NCI-H526 treated with DMSO at 0.1 percent for 48 hours (cell line): ENCODE measurements around the gene TBP.

Source experiments
- DNase-seq: peaks from one replicate; lab custom pipeline; 2025; lab: John Stamatoyannopoulos, UW

TBP gene

DNA sequence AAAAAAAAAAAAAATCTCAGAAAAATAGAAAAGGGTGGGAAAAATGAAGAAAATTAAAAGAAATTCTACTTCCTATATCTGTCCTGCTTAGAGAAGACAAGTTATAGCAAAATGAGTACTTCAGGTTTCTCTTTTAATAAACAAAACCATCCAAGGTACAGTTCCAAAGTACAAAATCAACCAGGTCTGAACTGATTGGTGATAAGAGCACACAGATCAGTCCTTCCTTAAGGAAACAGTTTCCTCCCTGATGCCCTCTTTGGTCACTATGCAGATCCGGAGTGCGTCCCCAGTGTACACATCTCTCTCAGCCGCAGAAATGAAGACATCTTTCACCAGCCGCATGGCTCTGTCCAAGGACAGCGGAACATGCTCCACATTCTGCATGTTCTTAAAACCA, 19.2 kb upstream of the TBP start:
- no peak for DNase-seq

DNA sequence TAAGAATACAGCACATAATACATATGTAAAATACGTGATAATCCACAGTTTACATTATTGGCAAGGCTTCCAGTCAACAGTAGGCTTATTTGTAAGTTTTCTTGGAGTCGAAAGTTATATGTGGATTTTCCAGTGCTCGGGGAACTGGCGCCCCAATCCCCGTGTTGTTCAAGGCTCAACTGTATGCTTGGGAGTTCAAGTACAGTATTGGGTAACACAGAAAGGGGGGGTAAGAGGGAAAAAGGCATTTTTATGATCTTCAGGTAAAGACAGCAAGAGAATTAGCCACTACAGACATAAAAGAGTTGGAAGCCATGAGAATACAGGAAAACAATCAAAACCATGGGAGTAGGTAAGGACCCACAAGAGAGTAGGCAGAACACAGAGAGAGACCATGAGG, 17.5 kb upstream of the TBP start:
- no peak for DNase-seq

DNA sequence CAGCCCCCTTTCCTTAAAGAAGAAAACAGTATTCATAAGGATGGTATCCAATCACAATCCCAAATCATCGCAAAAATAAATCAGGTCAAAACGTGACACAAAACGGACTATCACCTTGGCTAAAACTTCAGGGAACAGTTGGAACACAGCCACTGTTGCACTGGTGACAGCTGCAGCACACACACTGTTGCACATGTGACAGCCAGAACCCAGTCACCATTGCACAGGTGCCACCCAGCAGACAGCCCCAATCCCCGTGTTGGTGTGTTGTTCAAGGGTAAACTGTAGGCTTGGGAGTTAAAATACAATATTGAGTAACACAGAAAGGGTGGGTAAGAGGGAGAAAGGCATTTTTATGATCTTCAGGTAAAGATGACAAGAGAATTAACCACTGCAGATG, 16.8 kb upstream of the TBP start:
- no peak for DNase-seq

DNA sequence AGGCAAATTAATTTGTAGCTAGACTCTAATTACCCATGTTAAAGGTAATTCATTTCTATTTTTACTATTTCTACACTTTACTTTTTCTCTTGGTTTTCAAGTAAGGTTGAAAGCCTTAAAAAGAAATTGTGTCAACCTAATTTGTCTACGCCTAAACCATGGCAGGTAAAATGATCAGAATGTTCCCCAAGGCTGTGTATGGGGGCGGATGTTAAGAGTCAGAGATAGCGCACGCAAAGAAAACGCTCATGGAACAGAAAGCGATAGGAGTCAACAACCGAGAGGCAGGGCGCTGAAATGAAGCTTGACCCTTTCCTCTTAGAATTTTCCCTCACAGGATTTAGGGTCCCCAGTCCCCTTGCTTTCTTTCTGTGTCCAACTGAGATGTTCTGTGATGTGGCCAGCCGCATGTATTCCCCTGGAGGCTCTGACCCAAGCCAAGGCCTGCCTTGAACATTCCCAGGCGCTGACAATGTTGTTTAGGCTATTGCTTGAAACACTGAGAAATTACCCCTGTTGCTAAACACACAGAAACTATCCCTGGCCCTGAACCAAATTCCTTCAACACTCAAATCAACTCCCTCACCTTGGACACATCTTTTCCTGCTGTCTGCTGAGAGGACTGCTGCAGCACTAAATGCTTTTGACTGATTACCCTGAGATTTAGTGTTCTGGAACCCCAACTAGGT, 12.0 kb upstream of the TBP start:
- DNase-seq: no peak

DNA sequence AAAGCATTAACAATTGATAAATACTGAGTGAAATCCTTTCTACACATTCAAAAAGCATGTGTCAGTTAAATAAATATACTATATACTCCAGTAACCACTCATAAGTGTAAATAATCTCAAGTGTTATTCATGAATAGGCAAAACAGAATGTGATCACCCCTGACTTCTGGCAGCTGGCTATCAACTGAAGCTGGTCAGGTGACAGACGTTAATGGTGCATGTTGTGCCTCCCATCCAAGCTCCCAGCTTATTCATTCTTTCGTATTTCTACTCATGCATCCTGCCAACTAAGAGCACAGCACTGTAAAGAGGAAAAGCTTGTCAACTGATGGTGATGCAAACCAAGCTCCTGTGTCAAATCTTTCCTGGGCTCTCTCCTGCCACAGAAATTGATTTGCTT, 8.8 kb upstream of the TBP start:
- DNase-seq: peak; percentile 88

DNA sequence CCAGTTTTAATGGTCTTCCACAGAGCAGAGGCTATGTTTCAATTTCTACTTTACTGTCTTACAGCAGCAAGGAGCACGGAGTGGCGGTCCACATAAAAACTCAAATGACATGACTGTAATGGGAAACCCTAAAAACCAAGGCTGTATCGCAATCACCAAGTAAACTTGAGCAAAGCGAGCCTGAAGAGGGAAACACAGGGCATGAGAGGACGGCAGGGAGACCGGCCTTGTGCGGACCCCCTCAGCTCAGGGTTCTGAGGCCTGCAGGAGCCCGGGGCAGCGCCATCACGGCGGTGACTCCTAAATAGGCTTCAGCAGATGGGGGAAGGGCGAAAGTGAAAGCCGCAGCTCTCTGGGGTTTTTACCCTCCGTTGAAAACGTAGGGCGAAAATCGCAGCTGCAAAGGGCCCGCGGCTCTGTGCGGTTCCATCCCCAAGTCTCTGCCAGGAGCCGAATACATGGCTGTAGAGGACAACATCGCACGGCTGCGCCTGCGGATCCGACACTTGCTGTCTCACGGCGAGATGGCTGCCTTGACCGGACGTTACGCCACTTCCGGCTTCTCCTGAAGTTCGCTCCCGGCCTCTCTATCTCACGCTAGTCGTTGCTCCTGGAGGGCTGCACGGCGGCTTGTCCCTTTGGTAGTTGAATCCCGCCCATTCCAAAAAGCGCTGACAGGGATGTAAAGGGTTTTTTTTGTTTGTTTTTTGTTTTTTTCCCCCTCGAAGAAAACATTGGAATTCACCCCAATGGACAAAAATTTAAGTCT, 1.2 kb upstream of the TBP start, which contains the start of gene PSMB1:
Gene PSMB1 (minus strand): TSS at position 543 of the 769 bp plus-strand sequence. CDS start 65 bp downstream, at position 478.
- DNase-seq: peak; percentile 83

DNA sequence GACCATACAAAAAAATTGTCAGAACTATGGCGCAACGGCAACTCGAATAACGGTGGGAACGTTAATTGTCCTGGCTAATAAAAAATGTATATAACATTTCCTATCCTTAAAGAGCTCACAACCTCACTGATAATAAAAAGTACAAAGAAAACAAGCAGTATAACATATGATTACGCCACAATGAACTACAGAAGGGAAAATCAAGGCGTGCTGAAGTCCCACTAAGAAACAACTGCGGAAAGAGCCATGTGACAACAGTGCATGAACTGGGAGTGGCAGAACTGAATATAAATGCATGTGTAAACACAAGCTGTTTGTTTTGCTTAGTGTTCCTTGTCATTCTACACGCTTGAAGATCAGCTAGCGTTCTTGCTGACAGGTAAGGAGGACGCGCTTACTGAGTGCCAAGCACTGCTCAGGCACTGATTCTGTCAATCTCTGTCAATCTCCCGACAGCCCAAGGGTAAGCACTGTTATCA, 596 bp upstream of the TBP start:
- DNase-seq: peak; percentile 83

DNA sequence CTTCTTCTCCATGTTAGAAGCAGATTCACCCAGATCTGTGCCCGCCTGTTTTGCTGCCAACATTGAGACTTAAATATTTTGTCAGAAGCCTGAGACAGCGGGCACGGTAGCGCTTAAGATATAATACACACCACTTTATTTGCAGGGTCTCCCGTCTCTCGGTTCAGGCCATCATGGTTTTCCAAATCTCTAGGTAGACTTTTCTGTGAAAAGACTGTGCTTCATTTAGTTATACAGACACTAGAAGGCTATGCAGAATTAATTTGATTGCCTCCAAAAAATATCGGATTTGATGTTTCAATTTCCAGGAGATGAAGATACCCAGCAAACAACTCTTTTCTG, 598 bp downstream of the TBP start:
- DNase-seq: no peak

DNA sequence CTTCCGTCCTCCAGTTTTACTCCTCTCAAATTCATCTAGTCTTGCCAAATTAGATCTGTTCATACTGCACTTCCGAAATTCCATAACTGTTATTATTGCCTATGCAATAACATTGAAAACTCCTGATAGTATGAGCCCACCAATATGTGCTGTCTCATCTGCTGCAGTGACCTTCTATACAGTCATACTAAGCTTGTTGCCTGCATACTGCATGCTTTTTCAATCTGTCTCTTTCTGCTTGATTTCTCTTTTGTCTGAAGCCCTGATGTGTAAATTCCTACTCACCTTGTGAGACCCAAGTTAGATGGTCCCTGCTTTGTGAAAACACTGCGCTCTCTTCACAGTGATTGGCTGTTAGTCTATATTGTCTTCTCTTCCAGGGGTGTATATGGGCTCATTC, 1.1 kb downstream of the TBP start:
- no peak for DNase-seq

DNA sequence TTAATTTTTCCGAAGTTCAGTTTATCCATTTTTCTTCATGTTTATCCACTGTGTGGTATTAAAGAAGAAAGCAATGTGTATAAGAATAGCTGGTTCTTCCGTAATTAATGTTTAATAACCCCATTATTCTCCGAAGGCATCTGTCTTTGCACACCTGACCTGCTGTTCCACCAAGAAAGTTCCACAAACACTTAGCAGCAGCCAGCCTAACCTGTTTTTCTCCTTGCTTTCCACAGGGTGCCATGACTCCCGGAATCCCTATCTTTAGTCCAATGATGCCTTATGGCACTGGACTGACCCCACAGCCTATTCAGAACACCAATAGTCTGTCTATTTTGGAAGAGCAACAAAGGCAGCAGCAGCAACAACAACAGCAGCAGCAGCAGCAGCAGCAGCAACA, 7.4 kb downstream of the TBP start:
- DNase-seq: no peak

DNA sequence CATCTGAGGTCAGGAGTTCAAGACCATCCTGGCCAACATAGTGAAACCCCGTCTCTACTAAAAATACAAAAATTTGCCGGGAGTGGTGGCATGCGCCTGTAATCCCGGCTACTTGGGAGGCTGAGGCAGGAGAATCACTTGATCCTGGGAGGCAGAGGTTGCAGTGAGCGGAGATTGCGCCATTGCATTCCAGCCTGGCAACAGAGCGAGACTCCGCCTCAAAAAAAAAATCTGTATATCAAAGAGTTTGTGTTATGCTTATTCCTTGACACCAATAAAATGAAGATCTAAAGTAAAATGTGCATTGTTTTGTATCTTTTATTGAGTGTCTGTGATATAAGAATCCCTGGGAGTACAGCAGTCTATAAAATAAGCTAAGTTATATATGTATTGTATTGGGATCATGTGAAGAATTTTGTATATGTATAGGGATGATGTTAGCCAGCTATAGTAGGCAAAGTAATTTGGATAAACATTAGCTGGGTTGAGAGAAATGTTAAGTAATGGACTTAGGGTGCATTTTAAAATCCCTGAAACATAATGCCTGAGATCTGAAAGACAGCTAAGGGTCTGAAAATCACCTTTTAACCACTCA, 10.9 kb downstream of the TBP start:
- DNase-seq: no peak

DNA sequence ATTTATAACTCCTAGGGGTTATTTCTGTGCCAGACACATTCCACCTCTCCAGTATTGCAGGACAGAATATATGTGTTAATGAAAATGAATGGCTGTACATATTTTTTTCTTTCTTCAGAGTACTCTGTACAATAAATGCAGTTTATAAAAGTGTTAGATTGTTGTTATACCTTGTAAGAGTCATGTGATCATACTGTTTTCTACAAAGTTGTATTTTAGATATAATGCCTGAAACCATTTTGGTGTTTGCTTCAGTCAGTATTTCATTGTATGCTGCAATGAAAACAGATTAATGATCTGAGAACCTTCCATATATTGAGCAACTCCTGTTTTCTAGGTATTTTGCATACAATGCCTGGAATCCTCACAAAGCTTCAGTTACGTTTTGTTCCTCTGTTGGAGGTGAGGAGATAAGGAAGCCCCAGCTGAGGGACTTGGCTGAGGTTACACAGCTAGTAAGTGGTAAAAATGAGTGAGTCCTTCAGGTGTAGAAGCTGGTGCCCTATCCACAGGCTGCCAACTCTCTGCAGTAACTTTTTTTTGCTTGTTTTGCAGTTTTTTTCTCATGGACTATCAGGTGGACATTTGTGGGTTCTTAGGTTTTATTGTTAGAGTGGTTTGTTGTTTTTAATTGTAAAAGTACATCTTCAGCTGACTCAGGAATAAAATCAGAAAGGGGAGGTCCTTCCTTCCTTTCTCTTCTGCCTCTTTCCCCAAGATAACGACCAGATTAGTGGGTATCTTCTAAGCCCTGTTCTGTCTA, 18.7 kb downstream of the TBP start:
- no peak for DNase-seq

DNA sequence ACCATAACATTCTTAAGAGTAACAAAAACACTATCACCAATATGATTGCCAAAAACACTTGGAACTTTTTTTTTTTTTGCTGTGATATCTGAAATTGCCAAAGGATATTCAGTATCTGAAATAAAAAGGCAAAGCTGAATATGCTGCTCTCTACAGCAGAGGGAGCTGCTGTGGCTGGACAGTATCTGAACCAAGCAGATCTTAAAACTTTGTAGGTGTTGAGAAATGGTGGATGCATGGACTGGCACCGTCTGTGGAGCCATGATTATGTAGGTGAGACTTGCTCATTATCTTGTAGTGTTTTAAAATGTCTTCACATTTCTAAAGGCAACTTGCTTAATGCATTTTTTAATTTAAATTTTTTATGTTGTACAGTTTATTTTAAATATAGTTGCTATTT, 21.1 kb downstream of the TBP start:
- DNase-seq: no peak

DNA sequence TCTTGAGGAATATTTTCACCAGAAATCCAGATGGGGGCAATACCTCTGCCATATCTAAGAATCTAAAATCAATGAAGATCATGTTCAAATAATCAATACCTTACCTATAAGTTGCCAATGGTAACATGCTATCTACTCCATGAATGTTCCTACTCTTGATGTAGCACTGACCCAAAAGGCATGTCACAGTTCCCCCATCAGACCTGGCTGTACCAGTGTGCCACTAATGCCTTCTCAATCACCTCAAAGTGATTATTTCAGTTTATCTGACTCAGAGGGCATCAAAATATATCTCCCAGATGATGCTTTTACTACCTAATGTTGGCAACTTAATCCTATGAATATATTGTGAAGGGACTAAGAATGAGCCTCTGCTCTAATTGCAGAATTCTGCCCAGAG, 24.7 kb downstream of the TBP start:
- DNase-seq: no peak

DNA sequence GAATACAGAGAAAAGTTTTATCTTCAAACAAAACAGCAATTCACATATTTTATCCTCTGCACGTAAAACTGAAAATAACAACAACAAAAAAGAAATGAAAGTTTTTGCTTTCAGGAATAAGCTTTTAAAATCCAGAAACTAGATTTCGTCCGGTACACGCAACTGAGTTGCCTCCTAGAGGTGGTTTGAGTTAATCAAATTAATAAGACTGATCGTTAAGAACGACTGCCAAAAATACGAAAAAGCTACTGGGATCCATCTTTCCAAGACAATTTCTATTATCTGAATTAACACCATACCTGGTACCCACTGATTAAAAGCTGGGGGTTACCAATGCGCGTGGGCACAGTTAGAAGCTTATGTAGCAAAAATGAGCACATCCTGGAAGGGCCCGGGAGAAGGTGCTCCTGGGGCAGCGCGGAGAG, 29.6 kb downstream of the TBP start:
- no peak for DNase-seq

DNA sequence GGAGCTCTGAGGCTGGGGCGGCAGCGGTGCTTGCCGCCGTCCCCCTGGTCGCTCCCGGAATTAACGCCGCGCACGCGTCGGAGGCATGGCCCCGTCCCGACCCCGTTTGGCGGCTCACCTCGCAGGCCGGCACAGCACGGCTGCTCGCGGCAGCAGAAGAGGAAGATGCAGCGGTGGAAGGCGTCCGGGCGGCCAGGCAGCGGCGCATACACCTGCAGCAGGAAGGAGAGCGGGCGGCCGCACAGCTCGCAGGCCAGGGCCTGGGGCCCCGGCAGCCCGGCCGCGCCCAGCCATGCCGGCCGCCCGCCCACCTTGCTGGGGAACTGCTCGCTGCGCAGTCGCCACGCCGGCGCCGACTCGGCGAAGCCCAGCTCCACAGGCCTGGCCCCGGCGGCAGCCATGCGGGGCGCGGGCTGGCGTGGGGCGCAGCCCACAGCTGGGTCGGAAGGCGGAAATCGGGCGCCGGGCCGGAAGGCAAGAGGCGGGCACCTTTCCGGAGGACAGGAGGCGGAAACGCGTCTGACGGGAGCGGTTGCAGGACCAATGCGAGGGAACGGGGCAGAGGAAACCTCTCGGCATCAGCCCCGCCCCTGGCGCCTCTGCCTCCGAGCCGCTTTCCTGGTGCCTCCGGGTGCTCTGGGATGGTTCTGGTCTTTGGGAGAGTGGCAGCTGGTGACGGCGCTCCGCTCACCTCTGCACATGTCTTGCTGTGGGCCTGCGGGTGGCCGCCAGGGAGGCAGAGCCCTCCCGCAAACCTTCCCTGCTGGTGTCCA, 30.2 kb downstream of the TBP start, which contains the start of gene PDCD2:
Gene PDCD2 (minus strand): TSS at position 457 of the 773 bp plus-strand sequence. CDS start 56 bp downstream, at position 401.
- DNase-seq: peak; percentile 93

DNA sequence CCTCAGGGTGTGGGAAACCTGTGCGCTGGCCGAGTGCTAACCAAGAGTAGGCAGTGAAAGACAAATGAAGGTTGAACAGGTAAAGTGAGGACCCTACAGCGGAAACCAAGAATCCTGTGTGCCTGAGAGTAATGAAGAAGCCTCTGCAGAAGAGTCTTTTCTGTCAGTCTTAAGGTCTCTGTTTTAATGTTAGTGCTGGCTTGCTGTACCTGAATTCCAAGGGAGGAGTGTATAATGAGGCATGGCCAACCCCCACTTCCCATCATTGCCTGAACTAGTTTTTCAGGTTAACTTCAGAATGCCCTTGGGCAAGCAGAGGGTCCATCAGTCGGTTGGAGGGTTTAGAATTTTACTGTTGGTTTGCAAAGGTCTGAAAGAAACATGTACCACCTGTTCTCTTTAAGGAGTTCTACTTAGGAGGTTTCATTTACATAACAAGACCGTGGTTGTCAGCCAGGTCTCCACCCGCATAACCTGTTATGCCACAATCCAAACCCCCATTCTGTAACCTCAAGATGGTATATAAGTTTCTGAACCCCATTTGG, 30.9 kb downstream of the TBP start:
- no peak for DNase-seq

DNA sequence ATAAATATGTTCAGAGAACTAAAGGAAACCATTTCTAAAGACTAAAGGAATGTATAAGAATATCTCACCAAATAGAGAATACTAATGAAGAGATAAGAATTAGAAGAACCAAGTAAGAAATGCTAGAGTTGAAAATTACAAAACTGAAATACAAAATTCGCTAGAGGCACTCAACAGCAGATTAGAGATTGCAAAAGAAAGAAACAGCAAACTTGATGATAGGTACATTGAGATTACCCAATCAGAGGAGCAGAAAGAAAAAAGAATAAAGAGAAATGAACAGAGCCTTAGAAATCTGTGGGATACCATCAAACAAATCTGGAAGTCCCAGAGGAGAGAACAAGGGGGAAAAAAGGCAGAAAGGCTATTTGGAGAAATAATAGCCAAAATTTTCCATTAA, 36.6 kb downstream of the TBP start:
- no peak for DNase-seq

DNA sequence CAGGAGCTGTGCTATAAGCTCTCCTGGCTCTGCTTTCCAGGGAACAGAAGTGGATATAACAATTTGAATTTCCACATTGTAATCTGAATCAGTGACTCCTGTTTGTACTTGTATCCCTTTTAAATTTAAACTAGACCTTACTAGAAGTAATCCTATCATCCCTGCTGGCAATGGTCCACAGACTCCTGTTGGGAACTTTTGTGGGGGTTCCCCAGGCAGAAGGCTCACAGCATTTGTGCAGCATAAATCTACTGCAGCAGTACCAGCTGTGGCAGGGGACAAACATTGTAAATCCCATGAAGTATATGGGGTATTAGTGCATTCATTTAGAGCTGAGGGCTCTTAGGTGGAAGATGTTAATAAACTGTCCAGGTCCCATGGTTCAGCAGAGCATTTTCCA, 42.3 kb downstream of the TBP start:
- DNase-seq: no peak

DNA sequence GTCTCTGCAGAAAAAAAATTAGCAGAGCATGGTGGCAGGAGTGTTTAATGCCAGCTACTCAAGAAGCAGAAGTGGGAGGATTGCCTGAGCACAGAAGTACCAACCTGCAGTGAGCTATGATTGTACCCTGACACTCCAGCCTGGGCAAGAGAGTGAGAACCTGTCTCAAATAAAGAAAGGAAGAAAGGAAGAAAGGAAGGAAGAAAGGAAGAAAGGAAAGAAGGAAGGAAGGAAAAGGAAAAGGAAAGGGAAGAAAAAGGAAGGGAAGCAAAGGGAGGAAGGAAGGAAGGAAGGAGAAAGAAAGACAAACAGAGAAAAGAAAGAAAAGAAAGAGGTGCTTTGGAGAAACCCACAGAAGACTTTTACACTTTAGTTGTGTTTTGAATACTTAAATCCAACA, 43.1 kb downstream of the TBP start:
- DNase-seq: no peak

DNA sequence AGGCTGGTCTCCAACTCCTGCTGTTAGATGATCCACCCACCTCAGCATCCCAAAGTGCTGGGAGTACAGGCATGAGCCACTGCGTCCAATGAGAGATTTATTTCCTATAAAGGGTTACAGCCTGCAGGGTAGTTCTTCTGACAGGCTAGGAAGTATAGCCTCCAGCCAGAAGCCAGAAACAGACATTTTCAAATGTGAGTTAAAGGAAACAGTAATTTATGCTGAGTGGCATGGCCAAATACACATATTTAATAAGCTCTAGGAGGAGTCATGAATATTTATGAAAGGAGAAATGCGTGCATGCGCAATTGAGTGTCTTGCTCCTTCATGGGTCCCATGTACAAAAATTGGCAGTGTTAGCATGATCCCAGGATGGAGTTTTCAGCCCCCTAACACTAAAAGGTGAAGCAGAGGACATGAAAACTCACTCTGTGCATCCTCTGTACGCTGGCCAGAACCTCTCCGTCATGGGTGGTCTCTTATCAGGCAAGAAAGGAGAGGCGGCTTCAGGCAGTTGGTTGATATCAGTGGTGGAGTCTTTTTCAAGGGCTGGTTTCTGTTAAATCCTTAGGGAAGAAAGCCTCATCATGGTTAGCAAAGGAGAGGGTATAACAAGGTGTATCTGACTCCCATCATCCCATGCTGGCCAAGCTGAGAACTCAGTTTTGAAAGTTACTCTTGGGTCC, 51.5 kb downstream of the TBP start:
- no peak for DNase-seq
